Stimulated activated CD8-positive, alpha-beta memory T cell treated with anti-CD3 and anti-CD28 coated beads, Interleukin-12 subunit alpha, Interleukin-12 subunit beta, amount 100 ng/mL, for 24 hours (primary cell): ENCODE data around the gene RYR3.

Experiments used
- DNase-seq: peaks from one replicate; pipeline ENCODE4 v3.0.0-alpha.2; 2020; ENCODE audit errors: extremely low read depth

Gene RYR3

DNA sequence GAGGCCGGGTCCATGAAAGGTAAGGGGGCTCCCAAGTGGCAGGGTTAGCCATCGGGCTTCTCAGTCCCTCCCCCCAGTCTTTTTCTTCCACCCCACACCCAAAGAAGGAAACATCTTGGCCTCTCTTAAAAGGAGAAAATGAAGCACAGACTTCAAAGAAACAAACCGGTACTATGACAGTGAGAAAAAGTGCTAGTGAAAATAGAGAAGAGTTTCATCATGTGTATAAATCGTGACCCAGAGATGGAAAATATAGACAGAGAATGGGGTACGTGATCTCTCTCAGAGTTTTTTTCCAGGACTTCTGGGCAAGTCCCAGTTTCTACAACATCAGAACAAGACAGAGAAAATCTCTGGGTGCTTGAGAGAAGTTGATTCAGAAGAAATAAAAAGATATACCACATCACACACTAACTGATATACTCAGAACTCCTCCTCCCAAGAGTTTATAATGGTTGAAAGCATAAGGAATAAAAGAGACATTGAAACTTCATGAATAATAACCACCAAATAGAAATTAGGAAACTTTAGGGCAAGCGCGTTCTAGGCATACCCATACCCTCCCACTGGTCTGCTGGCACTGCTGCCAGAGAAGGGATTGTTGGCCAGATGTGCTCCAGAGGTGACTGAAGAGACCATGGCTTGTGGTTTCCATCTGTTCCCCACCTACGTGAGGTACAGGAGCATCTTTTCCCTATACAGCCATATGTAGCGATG lies 338.6 kb downstream of the RYR3 start:
- DNase-seq: no peak

- no peak for DNase-seq
Measured at GRCh38 chr15:33654860-33655259, 344.1 kb downstream of the RYR3 start.

GRCh38 chr15:33655488-33655887 lies 344.7 kb downstream of the RYR3 start:
- no peak for DNase-seq

DNA sequence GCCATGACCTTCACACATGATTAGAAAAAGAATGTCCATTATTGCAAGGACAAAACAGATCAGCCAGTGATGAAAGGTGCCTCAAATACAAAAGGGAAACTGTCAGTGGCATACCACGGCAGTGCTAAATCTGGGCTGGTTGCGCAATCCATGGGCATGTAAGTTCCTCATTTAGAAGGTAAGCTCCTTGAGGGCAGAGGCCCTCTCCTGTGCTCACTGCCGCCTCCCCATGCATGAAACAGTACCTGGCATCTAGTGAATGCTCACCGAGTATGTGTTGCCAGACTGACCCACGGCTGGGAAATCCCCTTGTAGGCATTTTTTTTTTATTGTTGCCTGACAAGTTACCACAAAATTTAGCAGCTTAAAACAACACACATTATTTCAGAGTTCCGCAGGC lies 345.4 kb downstream of the RYR3 start:
- no peak for DNase-seq

- DNase-seq: no peak
Measured at GRCh38 chr15:33660151-33660550, 349.4 kb downstream of the RYR3 start.

DNA sequence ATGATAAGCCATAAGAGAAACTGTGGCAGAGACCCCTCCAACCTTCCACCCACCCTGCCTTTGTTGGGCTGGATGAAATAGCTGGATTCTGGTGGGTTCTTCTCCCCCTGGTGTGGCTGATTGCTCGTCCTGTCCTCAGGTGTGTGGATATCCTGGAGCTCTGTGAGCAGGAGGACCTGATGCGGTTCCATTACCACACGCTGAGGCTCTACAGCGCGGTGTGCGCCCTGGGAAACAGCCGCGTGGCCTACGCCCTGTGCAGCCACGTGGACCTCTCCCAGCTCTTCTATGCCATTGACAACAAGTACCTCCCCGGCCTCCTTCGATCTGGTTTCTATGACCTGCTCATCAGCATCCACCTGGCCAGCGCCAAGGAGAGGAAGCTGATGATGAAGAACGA lies 351.2 kb downstream of the RYR3 start:
- DNase-seq: no peak

GRCh38 chr15:33664947-33665346 lies 354.2 kb downstream of the RYR3 start:
- DNase-seq: no peak

- DNase-seq: no peak
Measured at GRCh38 chr15:33670567-33670966, 359.8 kb downstream of the RYR3 start.

GRCh38 chr15:33671456-33671855 lies 360.7 kb downstream of the RYR3 start:
- DNase-seq: no peak

- no peak for DNase-seq
Measured at GRCh38 chr15:33675246-33675645, 364.5 kb downstream of the RYR3 start.

GRCh38 chr15:33677238-33677830 lies 366.6 kb downstream of the RYR3 start:
- no peak for DNase-seq

DNA sequence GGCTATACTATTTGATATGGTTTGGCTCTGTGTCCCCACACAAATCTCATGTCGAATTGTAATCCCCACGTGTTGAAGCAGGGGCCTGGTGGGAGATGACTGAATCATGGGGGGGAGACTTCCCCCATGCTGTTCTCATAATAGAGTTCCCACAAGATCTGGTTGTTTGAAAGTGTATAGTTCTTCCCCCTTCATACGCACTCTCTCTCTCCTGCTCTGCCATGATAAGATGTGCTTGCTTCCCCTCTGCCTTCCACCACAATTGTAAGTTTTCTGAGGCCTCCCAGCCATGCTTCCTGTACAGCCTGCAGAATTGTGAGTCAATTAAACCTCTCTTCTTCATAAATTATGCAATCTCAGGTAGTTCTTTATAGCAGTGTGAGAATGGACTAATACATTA lies 367.4 kb downstream of the RYR3 start:
- no peak for DNase-seq

DNA sequence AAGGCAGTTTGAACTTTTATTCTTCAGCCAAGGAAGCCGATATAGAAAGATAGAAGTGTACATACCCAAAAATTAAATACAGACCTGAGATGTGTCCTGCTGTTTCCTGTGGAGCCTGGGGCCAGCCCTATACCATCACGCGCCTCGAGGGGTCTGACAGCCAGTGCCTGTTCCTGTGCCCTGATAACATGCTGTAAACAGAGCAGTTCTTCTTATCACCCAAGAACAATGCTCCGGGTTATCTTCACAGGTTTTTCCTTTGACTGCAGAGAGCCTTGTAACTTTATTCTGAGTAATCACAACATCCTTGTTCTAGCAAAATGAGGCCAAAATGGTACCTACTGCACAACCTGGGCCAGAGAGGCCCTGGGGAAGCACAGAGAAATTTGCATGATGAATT lies 367.8 kb downstream of the RYR3 start:
- DNase-seq: no peak

DNA sequence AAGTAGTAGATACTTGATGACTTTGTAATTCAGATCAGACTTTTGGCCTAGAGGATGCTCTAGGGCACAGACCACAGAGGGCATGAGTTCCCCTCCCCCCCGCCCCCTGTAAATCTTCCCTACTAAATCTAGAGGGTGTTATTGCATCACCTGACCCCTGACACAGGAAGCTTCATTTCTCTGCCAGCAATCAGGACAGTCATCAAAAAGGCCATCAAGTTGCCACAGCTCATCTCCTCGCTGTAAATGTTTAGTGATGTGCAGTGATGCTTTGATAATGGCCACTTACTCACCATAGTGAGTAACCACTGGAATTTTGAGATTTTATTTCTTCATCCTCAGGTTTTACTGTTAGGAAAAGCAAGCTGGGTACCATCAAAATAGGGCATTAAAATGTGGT lies 368.3 kb downstream of the RYR3 start:
- no peak for DNase-seq

GRCh38 chr15:33680336-33680735 lies 369.6 kb downstream of the RYR3 start:
- DNase-seq: no peak

GRCh38 chr15:33693166-33693800 lies 382.5 kb downstream of the RYR3 start:
- no peak for DNase-seq

- no peak for DNase-seq
Measured at GRCh38 chr15:33698126-33698525, 387.4 kb downstream of the RYR3 start.

- DNase-seq: no peak
Measured at GRCh38 chr15:33699145-33699544, 388.4 kb downstream of the RYR3 start.

GRCh38 chr15:33699691-33700447 lies 389.1 kb downstream of the RYR3 start:
- DNase-seq: no peak

DNA sequence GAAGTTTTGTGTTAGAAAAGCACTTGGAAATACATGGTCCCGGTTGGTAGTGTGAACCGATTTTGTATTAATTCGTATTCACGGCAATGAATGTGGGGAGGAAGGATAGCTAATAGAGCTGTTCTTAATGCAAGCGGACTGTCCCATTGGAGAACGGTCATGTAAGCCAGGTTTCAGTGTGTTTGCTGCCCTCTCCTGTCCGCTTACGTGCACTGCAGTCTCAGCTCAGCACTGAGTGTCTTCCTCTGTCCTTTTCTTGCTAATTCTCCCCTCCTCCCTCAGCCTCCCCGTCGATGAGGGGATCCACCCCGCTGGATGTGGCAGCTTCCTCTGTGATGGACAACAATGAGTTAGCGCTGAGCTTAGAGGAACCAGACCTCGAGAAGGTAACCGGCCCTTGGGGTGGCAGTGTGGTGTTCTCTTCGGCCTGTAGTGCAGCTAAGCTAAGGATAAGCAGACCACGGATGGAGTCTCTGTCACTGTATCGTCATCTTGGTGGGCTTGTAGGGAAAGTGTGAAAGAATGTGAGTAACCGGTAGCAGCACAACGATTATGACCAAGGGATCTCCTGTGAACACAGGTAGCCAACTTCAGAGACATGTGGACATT lies 390.0 kb downstream of the RYR3 start:
- no peak for DNase-seq

DNA sequence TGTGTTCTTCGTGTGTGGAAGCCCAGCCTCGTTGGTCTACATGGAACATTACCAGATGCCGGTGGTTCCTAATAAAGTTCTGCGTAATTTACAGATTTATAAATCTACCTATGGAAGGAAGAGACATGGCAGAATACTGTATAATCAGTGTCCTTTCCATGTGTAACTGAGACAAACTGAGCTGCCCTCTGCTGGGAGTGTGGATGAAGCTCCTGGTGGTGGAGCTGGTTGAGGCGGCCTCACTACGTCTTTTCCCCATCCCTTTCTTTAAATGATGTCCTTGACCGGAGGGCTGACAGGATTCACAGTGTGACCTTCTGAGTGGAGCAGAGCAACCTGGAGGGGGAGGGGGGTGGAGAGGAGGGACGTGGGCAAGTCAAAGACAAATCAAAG lies 390.5 kb downstream of the RYR3 start:
- no peak for DNase-seq

DNA sequence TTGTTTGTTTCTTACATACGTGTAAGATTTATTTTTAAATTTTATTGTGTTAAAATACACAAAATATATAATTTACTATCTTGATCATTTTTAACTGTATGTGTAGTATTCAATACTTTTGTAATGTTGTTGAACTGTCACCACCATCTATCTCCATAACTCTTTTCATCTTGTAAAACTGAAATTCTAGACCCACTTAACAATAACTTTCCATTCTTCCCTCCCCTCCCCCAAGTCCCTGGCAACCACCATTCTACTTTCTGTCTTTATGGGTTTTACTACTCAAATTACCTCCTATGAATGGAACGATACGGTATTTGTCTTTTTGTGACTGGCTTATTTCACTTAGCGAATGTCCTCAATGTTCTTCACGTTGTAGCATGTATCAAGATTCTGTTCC lies 395.4 kb downstream of the RYR3 start:
- no peak for DNase-seq
